GM18505 (cell line): Measurements from ENCODE around the gene TENM3.

ENCODE experiments used
- ATAC-seq: cut with Tn5 transposase; IDR thresholded peaks from one replicate; pipeline ENCODE4 v1.9.1; 2021; ENCODE audit not compliant: unreplicated experiment
- POLR2A ChIP-seq: IDR thresholded peaks from 4 replicates; pipeline ENCODE4 v1.6.1; 2011; ENCODE audit warnings: borderline replicate concordance; ENCODE audit not compliant: insufficient read depth, insufficient read length; ENCODE audit errors: extremely low read depth

The TENM3 gene

GRCh38 chr4:182741914-182742313 is 498.7 kb downstream of the TENM3 start:
- no peak for TF ChIP-seq POLR2A
- ATAC-seq: no peak

GRCh38 chr4:182743815-182744214 is 500.6 kb downstream of the TENM3 start:
- TF ChIP-seq POLR2A: no peak
- ATAC-seq: no peak

GRCh38 chr4:182745237-182745636 is 502.0 kb downstream of the TENM3 start:
- no peak for TF ChIP-seq POLR2A
- ATAC-seq: no peak

- no peak for TF ChIP-seq POLR2A
- no peak for ATAC-seq
Observed at GRCh38 chr4:182746876-182747275, 503.7 kb downstream of the TENM3 start.

- no peak for ATAC-seq
- no peak for TF ChIP-seq POLR2A
Observed at GRCh38 chr4:182748283-182748682, 505.1 kb downstream of the TENM3 start.

- ATAC-seq: no peak
- no peak for TF ChIP-seq POLR2A
Observed at GRCh38 chr4:182748949-182749348, 505.7 kb downstream of the TENM3 start.

GRCh38 chr4:182749667-182750167 is 506.5 kb downstream of the TENM3 start:
- no peak for TF ChIP-seq POLR2A

GRCh38 chr4:182752158-182752910 is 509.1 kb downstream of the TENM3 start:
- TF ChIP-seq POLR2A: no peak
- no peak for ATAC-seq

More at GRCh38 chr4:182749667-182750167, 506.5 kb downstream of the TENM3 start:
- no peak for ATAC-seq

GRCh38 chr4:182754895-182755294 is 511.7 kb downstream of the TENM3 start:
- TF ChIP-seq POLR2A: no peak
- no peak for ATAC-seq

GRCh38 chr4:182756161-182756690 is 513.0 kb downstream of the TENM3 start:
- no peak for ATAC-seq
- TF ChIP-seq POLR2A: no peak

GRCh38 chr4:182758273-182758672 is 515.1 kb downstream of the TENM3 start:
- no peak for TF ChIP-seq POLR2A
- no peak for ATAC-seq

GRCh38 chr4:182760551-182761043 is 517.4 kb downstream of the TENM3 start:
- ATAC-seq: no peak
- TF ChIP-seq POLR2A: no peak

GRCh38 chr4:182764137-182764536 is 520.9 kb downstream of the TENM3 start:
- no peak for TF ChIP-seq POLR2A
- ATAC-seq: no peak

GRCh38 chr4:182764642-182765041 is 521.4 kb downstream of the TENM3 start:
- TF ChIP-seq POLR2A: no peak
- no peak for ATAC-seq
